K562 (cell line): ENCODE results near the gene CIAO1. TPM values are rescaled to one million over a fixed set of nuclear protein-coding genes. Genes with fewer than 3 reads are reported as not detected.

Experiments used
- ATAC-seq: fragments of 200-7000 bp; cut with Tn5 transposase; 3 replicates; pipeline ENCODE4 v1.9.1; 2020; ENCODE audit warnings: moderate library complexity
- BruUV-seq: library from RNA; stranded (reverse); fragments of 400-500 nt; replicated peaks from 2 replicates; lab custom pipeline; 2021; lab: Mats Ljungman, UMichigan
- CTCF ChIA-PET: fragments of 300-600 bp; formaldehyde crosslinking; extraction: SDS; loops from one replicate; lab custom pipeline; 2021; ENCODE audit warnings: low intra/inter-chr PET ratio; lab: Yijun Ruan, JAX
- POLR2A ChIA-PET: fragments of 300-600, 350-650 bp; sonication (Branson Sonifier 250); formaldehyde crosslinking; extraction: SDS; loops from one replicate; lab custom pipeline; 2021; ENCODE audit warnings: antibody characterized with exemption, inconsistent platforms; lab: Yijun Ruan, JAX
- DNase-seq, 4 experiments: peaks; one replicate each; pipeline versions ENCODE4 v3.0.0 to v3.0.0-alpha.2; 2011 to 2018; ENCODE audit warnings: low spot score in 3 of 4, mixed read lengths in 3 of 4; ENCODE audit errors: extremely low read depth in 1 of 4
- FAIRE-seq: peaks from 2 replicates; lab custom pipeline; 2011; peaks lifted over from hg19 to GRCh38; lab: Jason Lieb, UNC
- H2AFZ ChIP-seq: 2 replicates; pipeline ENCODE4 v1.6.0; 2011; ENCODE audit warnings: low read depth, low read length, control low read depth, inconsistent platforms
- H3K27ac ChIP-seq: fragments of 200-600 bp; 3 replicates; pipeline ENCODE4 v1.8.0; 2011; ENCODE audit warnings: low read depth, mild to moderate bottlenecking, control low read depth, inconsistent platforms, low read length, moderate library complexity, mixed read lengths; ENCODE audit errors: extremely low read depth
- H3K27me3 ChIP-seq, 2 experiments: fragments of 300-600 bp in 1 of 2; 2 replicates in 1 of 2; 3 replicates in 1 of 2; pipeline versions ENCODE4 v1.6.0 to v1.8.0; 2011; ENCODE audit warnings: inconsistent platforms in 2 of 2, low read length in 2 of 2, mild to moderate bottlenecking in 1 of 2, mixed read lengths in 1 of 2, moderate library complexity in 1 of 2; ENCODE audit not compliant: control insufficient read depth in 2 of 2, insufficient read depth in 2 of 2
- H3K36me3 ChIP-seq: fragments of 300-600 bp; 3 replicates; pipeline ENCODE4 v1.8.0; 2011; ENCODE audit warnings: mild to moderate bottlenecking, low read length, inconsistent platforms; ENCODE audit not compliant: control insufficient read depth, insufficient read depth
- H3K4me1 ChIP-seq, 2 experiments: fragments of 200-600 bp in 1 of 2; replicated peaks in 1 of 2; 2 replicates in 1 of 2; 3 replicates in 1 of 2; pipeline versions ENCODE4 v1.5.1 to v1.8.0; 2011; ENCODE audit warnings: inconsistent platforms in 2 of 2, low read length in 2 of 2, mild to moderate bottlenecking in 1 of 2, mixed read lengths in 1 of 2, moderate library complexity in 1 of 2; ENCODE audit not compliant: control insufficient read depth in 2 of 2, insufficient read depth in 2 of 2
- H3K4me2 ChIP-seq: 2 replicates; pipeline ENCODE4 v1.6.1; 2011; ENCODE audit warnings: low read length, control low read depth, inconsistent platforms, mixed read lengths; ENCODE audit not compliant: insufficient read depth
- H3K4me3 ChIP-seq: fragments of 200-600 bp; sonication (generic), shearing (Covaris generic); 2 replicates; pipeline ENCODE4 v1.5.1; 2016; ENCODE audit warnings: control low read depth, inconsistent platforms
- H3K79me2 ChIP-seq: fragments of 200-600 bp; 3 replicates; pipeline ENCODE4 v1.8.0; 2011; ENCODE audit warnings: low read length, inconsistent platforms; ENCODE audit not compliant: control insufficient read depth, insufficient read depth
- H3K9ac ChIP-seq, 2 experiments: 2 replicates each; pipeline versions ENCODE4 v1.6.0 to v1.6.1; 2011; ENCODE audit warnings: low read depth in 2 of 2, low read length in 2 of 2, control low read depth in 1 of 2, inconsistent platforms in 1 of 2, mild to moderate bottlenecking in 1 of 2, mixed read lengths in 1 of 2; ENCODE audit not compliant: insufficient read depth in 1 of 2
- H3K9me1 ChIP-seq: one replicate; pipeline ENCODE4 v1.6.0; 2011; ENCODE audit warnings: inconsistent platforms, mild to moderate bottlenecking, low read length, moderate library complexity; ENCODE audit not compliant: control insufficient read depth, insufficient read depth
- H3K9me3 ChIP-seq: replicated peaks from 2 replicates; pipeline ENCODE4 v1.5.1; 2011; ENCODE audit warnings: low read depth, low read length, inconsistent platforms; ENCODE audit not compliant: control insufficient read depth, insufficient read depth
- H4K20me1 ChIP-seq: replicated peaks from 2 replicates; pipeline ENCODE4 v1.6.1; 2011; ENCODE audit warnings: low read length, inconsistent platforms, mixed read lengths; ENCODE audit not compliant: control insufficient read depth, insufficient read depth
- MTA3 ChIP-seq: fragments of 450-650 bp; formaldehyde crosslinking; IDR thresholded peaks from 2 replicates; pipeline ENCODE4 v1.6.1; 2017; ENCODE audit warnings: mild to moderate bottlenecking, borderline replicate concordance
- POLR2A ChIP-seq: fragments of 450-650 bp; conservative IDR thresholded peaks from 2 replicates; pipeline ENCODE4 v1.6.1; 2016
- RBBP5 ChIP-seq: fragments of 200-600 bp; sonication (generic); IDR thresholded peaks from 2 replicates; pipeline ENCODE4 v1.6.1; 2012; ENCODE audit warnings: borderline replicate concordance, mild to moderate bottlenecking, low read length, control low read depth, inconsistent platforms; ENCODE audit not compliant: insufficient read depth, poor library complexity, severe bottlenecking
- RNF2 ChIP-seq: sonication (generic); IDR thresholded peaks from 2 replicates; pipeline ENCODE4 v1.6.1; 2016
- ZSCAN29 ChIP-seq: fragments of 450-650 bp; IDR thresholded peaks from 2 replicates; pipeline ENCODE4 v1.6.1; 2017
- WGBS: fragments of 100-300 bp; shearing (Covaris generic); methylation state at CpG from one replicate; pipeline ENCODE4 v1.1.6; 2016; ENCODE audit warnings: low coverage, mixed read lengths; ENCODE audit not compliant: insufficient coverage; ENCODE audit errors: missing lambda C conversion rate; 5-methylcytosine and 5-hydroxymethylcytosine counted together
- in situ Hi-C: fragments of 300-500 bp; cut with MboI; formaldehyde crosslinking; loops from 4 replicates; pipeline ENCODE4 v1.15.0; 2018; ENCODE audit warnings: inconsistent platforms, mixed read lengths
- intact Hi-C: fragments of 100-400 bp; cut with micrococcal nuclease; formaldehyde crosslinking; loops from 2 replicates; pipeline ENCODE4 v1.14.2; 2022
- polyA plus RNA-seq, 8 experiments: library from polyadenylated mRNA; depleted of rRNA in 4 of 8; stranded (reverse) in 5 of 8; unstranded in 3 of 8; fragments of >200 nt; fragmentation: Nextera tagmentation in 2 of 8; fragmentation: Illumina TruSeq in 1 of 8; extraction: Ambion mirVana in 2 of 8; extraction: Trizol in 1 of 8; gene quantifications; 2 replicates each; pipeline versions ENCODE4 v1.2.1 to v1.2.3, GENCODE V29; 2011 to 2014; ENCODE audit warnings: inconsistent platforms in 1 of 8, missing spikeins in 1 of 8
- total RNA-seq, 7 experiments: library from RNA; depleted of rRNA in 6 of 7; stranded (reverse); fragments of >200 nt in 6 of 7; fragmentation: Illumina TruSeq in 2 of 7; extraction: Trizol in 2 of 7; gene quantifications; 2 replicates each; pipeline versions ENCODE4 v1.2.1 to v1.2.3, GENCODE V29; 2011 to 2021; ENCODE audit warnings: low replicate concordance in 1 of 7
- TF ChIP-seq, protein P1 (sequence below): fragments of 450-650 bp; IDR thresholded peaks from 2 replicates; pipeline ENCODE4 v1.6.1; 2016
- TF ChIP-seq, protein P2 (sequence below): sonication (generic); formaldehyde crosslinking; IDR thresholded peaks from 2 replicates; pipeline ENCODE4 v1.8.0; 2022; ENCODE audit warnings: missing genetic modification reagents, mild to moderate bottlenecking, moderate library complexity, borderline replicate concordance

The CIAO1 gene
- total and polyA plus RNA-seq, 9 of the 15 experiments (the other 6 are each of a cell fraction or from before 2014, with no cell fraction given) = 11.4 to 156 (median 92.8) TPM

DNA sequence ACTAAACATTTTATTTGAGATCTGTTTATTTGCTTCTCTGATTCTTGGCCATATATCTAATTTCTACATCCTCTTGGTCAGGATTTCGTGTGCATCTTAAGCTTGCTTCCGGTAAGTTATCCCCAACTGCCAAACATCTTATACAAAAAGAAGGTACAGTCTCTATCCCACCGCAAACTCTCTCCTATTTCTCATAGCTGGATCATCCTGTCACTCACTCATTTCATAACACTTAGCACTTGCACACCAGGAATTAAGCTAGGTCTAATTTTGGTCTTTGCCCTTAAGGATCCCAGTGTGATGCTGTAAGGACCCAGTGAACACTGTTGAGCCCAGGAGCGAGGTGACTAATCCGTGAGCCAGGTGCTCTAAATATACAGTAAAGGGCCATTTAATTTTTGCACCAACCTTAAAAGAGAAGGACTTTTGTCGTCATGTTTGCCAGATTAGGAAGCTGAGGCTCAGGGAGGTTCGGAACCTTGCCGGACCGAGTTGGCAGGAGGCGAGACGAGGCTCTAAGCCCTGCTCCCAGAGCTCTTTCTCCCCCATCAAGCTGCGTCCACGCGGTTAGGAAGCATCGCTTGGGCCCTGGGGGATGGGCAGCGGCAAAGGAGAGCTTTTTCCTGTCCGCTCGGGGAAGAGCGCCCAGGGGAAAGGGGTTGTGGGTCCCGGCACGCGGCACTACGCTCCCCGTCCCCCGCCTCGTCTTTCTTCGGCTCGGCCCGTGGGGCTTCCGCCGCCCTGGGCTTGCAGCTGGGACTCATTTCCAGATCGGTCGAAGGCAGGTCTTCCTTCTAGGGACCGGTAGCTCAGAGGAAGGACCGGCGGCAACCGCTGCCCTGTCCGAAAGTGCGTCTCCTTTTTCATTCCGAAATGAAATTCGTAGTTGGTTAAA is 55.0 kb downstream of the CIAO1 start:
- BruUV-seq = no TSS peak
- Histone ChIP-seq H3K9me1 (no peaks in the 10 kb centered on the region), H3K27me3 (no peaks in the 10 kb centered on the region), H3K4me2 (peak overlapping the region; percentile 87), H3K4me3 (peak overlapping the region; percentile 52), H3K36me3 (no peaks in the 10 kb centered on the region), H3K79me2 (peaks cover 9% of the 10 kb centered on the region; the same call in 2 of the 3 replicates), H4K20me1 (no peaks in the 10 kb centered on the region), H2AFZ (peak overlapping the region; percentile 88), H3K4me1 (peaks cover 13 to 28% of the 10 kb centered on the region in 2 experiments; a peak in 4 of 5 replicates), H3K27ac (peak overlapping the region; percentile 43), H3K9ac (peak overlapping the region; percentile 62 to 96), H3K9me3 (no peaks in the 10 kb centered on the region)
- WGBS = 13% methylated on average over 32 of the region's 41 CpGs
- in situ Hi-C loops = no loop called here
- CTCF ChIA-PET = no interaction called here
- POLR2A ChIA-PET = interaction anchor here (0.6 to 3.5 kb wide), 12 partner anchors 9 to 365 kb away, joined by 3 to 29 read pairs (median 3); partner anchors contain the start of genes NCAPH and STARD7
- intact Hi-C loops = loop anchor here (2.0 kb wide), 1 partner anchor 16 kb away; the partner anchor contains the start of gene SNRNP200
- FAIRE-seq = peak; percentile 76
- ATAC-seq = peak; percentile 59
- DNase-seq = peak; percentile 36 to 62 (median 58)
- TF ChIP-seq, protein P1, sequence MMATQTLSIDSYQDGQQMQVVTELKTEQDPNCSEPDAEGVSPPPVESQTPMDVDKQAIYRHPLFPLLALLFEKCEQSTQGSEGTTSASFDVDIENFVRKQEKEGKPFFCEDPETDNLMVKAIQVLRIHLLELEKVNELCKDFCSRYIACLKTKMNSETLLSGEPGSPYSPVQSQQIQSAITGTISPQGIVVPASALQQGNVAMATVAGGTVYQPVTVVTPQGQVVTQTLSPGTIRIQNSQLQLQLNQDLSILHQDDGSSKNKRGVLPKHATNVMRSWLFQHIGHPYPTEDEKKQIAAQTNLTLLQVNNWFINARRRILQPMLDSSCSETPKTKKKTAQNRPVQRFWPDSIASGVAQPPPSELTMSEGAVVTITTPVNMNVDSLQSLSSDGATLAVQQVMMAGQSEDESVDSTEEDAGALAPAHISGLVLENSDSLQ = peak; percentile 78
- 0 out of 2 replicates have a peak, but pooled peaks have one; percentile 41 for TF ChIP-seq RNF2
- TF ChIP-seq, protein P2, sequence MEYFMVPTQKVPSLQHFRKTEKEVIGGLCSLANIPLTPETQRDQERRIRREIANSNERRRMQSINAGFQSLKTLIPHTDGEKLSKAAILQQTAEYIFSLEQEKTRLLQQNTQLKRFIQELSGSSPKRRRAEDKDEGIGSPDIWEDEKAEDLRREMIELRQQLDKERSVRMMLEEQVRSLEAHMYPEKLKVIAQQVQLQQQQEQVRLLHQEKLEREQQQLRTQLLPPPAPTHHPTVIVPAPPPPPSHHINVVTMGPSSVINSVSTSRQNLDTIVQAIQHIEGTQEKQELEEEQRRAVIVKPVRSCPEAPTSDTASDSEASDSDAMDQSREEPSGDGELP (CRISPR knock-in tag) = 0 out of 2 replicates have a peak, but pooled peaks have one; percentile 16
- 0 out of 2 replicates have a peak, but pooled peaks have one; percentile 15 for TF ChIP-seq POLR2A
- TF ChIP-seq ZSCAN29 = peak; percentile 55; the same call in 1 of the 2 replicates
- TF ChIP-seq RBBP5 = peak; percentile 22
- 0 out of 2 replicates have a peak, but pooled peaks have one; percentile 54 for TF ChIP-seq MTA3
